Tibial nerve (tissue), 4 donors: ENCODE measurements around the gene HCK.

Source experiments
- CTCF ChIP-seq, 5 experiments: fragments of 200-600 bp in 3 of 5; fragments of 450-650 bp in 2 of 5; sonication (generic) in 3 of 5; IDR thresholded peaks; one replicate each; pipeline ENCODE4 v1.5.1; 2016 to 2019; ENCODE audit warnings: antibody characterized with exemption in 5 of 5, mild to moderate bottlenecking in 3 of 5, moderate library complexity in 2 of 5
- EP300 ChIP-seq, 2 donors: sonication (generic); formaldehyde crosslinking; IDR thresholded peaks; one replicate each; pipeline ENCODE4 v1.6.1; 2017; ENCODE audit warnings: antibody characterized with exemption in 2 of 2, mild to moderate bottlenecking in 1 of 2

- TF ChIP-seq CTCF (IDR thresholded peaks at IDR 0.05): no peak
- TF ChIP-seq EP300 (IDR thresholded peaks at IDR 0.05): no peak
Observed at GRCh38 chr20:32009564-32009963, 42.5 kb upstream of the HCK start.
